ENCODE results near the gene ITGB5. TPM values are rescaled to one million over a fixed set of nuclear protein-coding genes. Genes with fewer than 3 reads are reported as not detected.
"Not testable (repeated sequence)": the region's sequence is repeated elsewhere in the genome, so short reads cannot be mapped to it uniquely, and the experiment has no call there.

Gene ITGB5
- total and polyA plus RNA-seq, 2 donors (not counting 3 experiments of a cell fraction or from before 2014, with no cell fraction given): 144 to 170 TPM

DNA sequence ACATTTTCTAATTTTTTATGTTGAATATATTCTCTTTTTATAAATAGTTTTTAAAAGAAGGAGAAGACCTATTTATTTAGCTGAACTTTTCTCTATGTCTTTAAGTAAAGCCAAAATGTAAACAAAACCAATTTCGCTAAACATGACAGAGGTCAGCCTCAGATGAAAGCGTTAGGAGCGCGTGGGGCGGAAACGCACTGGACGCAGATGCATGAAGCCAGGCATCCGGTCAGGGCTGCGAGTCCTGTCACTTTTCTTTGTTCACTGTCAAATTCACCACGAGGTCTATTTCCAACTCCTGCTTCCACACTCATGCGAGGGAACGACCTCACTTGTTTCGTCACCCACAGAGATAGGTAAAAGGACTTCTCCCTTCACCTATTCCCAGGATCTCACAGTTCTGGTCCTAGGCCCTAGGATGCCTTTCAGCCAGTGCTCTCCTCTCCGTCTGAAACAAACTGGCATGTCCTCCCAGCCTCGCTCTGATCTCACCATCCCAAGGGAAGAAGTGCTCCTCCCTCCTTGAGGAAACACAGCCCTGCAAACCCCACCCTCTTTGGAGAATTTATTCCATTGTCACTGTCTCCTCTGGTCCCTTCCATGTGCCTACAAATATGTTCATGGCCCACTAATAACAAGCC lies 57.9 kb downstream of the ITGB5 start:
- no peaks in the 10 kb centered on the region for H3K27me3 ChIP-seq (ENCODE audit: control insufficient read depth in 2 of 2, insufficient read depth in 2 of 2, low read length in 2 of 2)
- intact Hi-C loops (cut with micrococcal nuclease) (no loop called here), dilution Hi-C loops (cut with MboI; ENCODE audit: extremely low pct_ligation_motif_present, low sequenced_read_pairs) (no loop called here)
- H2AFZ ChIP-seq (ENCODE audit: low read depth, low read length): no peak overlapping the region
- no peaks in the 10 kb centered on the region for H4K20me1 ChIP-seq (replicated peaks; ENCODE audit: control insufficient read depth, extremely low read depth, insufficient read depth, low read length)
- TF ChIP-seq GATA2 (IDR thresholded peaks at IDR 0.05; ENCODE audit: insufficient read depth, insufficient read length, low read depth, low read length): no peak
- no peak for TF ChIP-seq FOS (IDR thresholded peaks at IDR 0.05; ENCODE audit: borderline replicate concordance, insufficient read depth, low read length)
- TF ChIP-seq POLR2AphosphoS5 (IDR thresholded peaks at IDR 0.05; ENCODE audit: insufficient read depth, low read depth, low read length): no peak
- no peak for TF ChIP-seq EZH2 (IDR thresholded peaks at IDR 0.05; ENCODE audit: borderline replicate concordance, low read depth, low read length, severe bottlenecking)
- H3K9me3 ChIP-seq (replicated peaks; ENCODE audit: control insufficient read depth, insufficient read depth, low read length): no peaks in the 10 kb centered on the region
- no peak overlapping the region for H3K4me3 ChIP-seq (replicated peaks in 1 of 3; ENCODE audit: insufficient read depth in 1 of 3, low read depth in 1 of 3, low read length in 3 of 3)
- BruUV-seq (replicated peaks): no TSS peak
- ChIA-PET POLR2A (no interaction called here), CTCF (interaction anchor here (1.0 to 1.6 kb wide), 2 partner anchors 16 to 18 kb away, joined by 3 to 4 read pairs; no protein-coding TSS in a partner anchor)
- no peaks in the 10 kb centered on the region for H3K36me3 ChIP-seq (ENCODE audit: control insufficient read depth in 2 of 2, extremely low read depth in 1 of 2, insufficient read depth in 2 of 2, low read length in 2 of 2)
- no peak overlapping the region for H3K27ac ChIP-seq (ENCODE audit: insufficient read depth, low read depth, low read length)
- H3K4me1 ChIP-seq (ENCODE audit: control insufficient read depth, extremely low read depth, insufficient read depth, low read length): peaks cover 15% of the 10 kb centered on the region
- H3K4me2 ChIP-seq (ENCODE audit: insufficient read depth, low read length): no peak overlapping the region
- H3K79me2 ChIP-seq (ENCODE audit: control insufficient read depth, insufficient read depth, low read length): no peaks in the 10 kb centered on the region
- H3K9me1 ChIP-seq (replicated peaks; ENCODE audit: control insufficient read depth, extremely low read depth, insufficient read depth, low read length): no peaks in the 10 kb centered on the region
- no peak for FAIRE-seq
- no peak overlapping the region for H3K9ac ChIP-seq (replicated peaks; ENCODE audit: extremely low read depth, insufficient read depth, low read length)
- DNase-seq (ENCODE audit: low read depth, low spot score): no peak

DNA sequence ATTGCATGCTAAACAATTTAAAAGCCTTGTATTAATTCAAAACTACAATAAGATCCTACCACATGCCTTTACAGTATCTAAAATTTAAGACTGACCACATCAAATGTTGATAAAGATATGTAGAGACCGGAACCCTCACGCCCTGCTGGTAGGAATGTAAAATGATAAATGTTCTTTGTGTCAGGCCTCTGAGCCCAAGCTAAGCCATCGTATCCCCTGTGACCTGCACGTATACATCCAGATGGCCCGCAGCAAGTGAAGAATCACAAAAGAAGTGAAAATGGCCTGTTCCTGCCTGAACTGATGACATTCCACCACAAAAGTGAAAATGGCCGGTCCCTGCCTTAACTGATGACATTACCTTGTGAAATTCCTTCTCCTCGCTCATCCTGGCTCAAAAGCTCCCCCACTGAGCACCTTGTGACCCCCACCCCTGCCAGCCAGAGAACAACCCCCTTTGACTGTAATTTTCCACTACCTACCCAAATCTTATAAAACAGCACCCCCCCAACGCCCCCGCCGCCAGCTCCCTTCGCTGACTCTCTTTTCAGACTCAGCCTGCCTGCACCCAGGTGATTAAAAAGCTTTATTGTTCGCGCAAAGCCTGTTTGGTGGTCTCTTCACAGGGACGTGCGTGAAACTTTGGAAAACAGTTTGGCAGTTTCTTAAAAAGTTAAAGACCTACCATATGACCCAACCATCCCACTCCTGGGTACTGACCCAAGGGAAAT lies 59.5 kb downstream of the ITGB5 start:
- FAIRE-seq; H3K4me1 ChIP-seq (ENCODE audit: control insufficient read depth, extremely low read depth, insufficient read depth, low read length); H3K4me3 ChIP-seq (replicated peaks in 1 of 3; ENCODE audit: insufficient read depth in 1 of 3, low read depth in 1 of 3, low read length in 3 of 3); H3K4me2 ChIP-seq (ENCODE audit: insufficient read depth, low read length); H3K27ac ChIP-seq (ENCODE audit: insufficient read depth, low read depth, low read length); POLR2A ChIA-PET; H3K36me3 ChIP-seq (ENCODE audit: control insufficient read depth in 2 of 2, extremely low read depth in 1 of 2, insufficient read depth in 2 of 2, low read length in 2 of 2); H3K9ac ChIP-seq (replicated peaks; ENCODE audit: extremely low read depth, insufficient read depth, low read length); H2AFZ ChIP-seq (ENCODE audit: low read depth, low read length); dilution Hi-C loops (cut with MboI; ENCODE audit: extremely low pct_ligation_motif_present, low sequenced_read_pairs); H3K9me3 ChIP-seq (replicated peaks; ENCODE audit: control insufficient read depth, insufficient read depth, low read length); H3K79me2 ChIP-seq (ENCODE audit: control insufficient read depth, insufficient read depth, low read length); BruUV-seq (replicated peaks); DNase-seq (ENCODE audit: low read depth, low spot score); H3K27me3 ChIP-seq (ENCODE audit: control insufficient read depth in 2 of 2, insufficient read depth in 2 of 2, low read length in 2 of 2); H3K9me1 ChIP-seq (replicated peaks; ENCODE audit: control insufficient read depth, extremely low read depth, insufficient read depth, low read length); H4K20me1 ChIP-seq (replicated peaks; ENCODE audit: control insufficient read depth, extremely low read depth, insufficient read depth, low read length); intact Hi-C loops (cut with micrococcal nuclease): not testable (repeated sequence)
- CTCF ChIA-PET: interaction anchor here (1.2 to 2.8 kb wide), 7 partner anchors 13 to 74 kb away, joined by 3 to 19 read pairs (median 7); no protein-coding TSS in a partner anchor

All from endothelial cell of umbilical vein (primary cell).